HCT116 (cell line): Measurements from ENCODE around the gene DUS4L. TPM values are rescaled to one million over a fixed set of nuclear protein-coding genes. Genes with fewer than 3 reads are reported as not detected.

Experiments used
- ATAC-seq: fragments of 200-7000 bp; cut with Tn5 transposase; 2 replicates; pipeline ENCODE4 v1.9.1; 2020; ENCODE audit warnings: mild to moderate bottlenecking, moderate library complexity
- BruUV-seq: library from RNA; stranded (reverse); fragments of 400-500 nt; replicated peaks from 2 replicates; lab custom pipeline; 2021; lab: Mats Ljungman, UMichigan
- CTCF ChIA-PET: fragments of 300-600 bp; sonication (Branson Sonifier 250); formaldehyde crosslinking; loops from one replicate; lab custom pipeline; 2021; ENCODE audit warnings: antibody characterized with exemption; lab: Charles Lee
- POLR2A ChIA-PET: fragments of 300-600, 350-600 bp; sonication (Branson Sonifier 250); formaldehyde crosslinking; loops from one replicate; lab custom pipeline; 2021; ENCODE audit warnings: antibody characterized with exemption; lab: Charles Lee
- RAD21 ChIA-PET, 2 experiments: fragments of 300-600 bp; sonication (Branson Sonifier 250); formaldehyde crosslinking; loops; one replicate each; lab custom pipeline; 2023; ENCODE audit warnings: low total read pairs in 2 of 2; ENCODE audit not compliant: uncharacterized antibody in 2 of 2, unreplicated experiment in 2 of 2, low non-redundant PET in 1 of 2; lab: Charles Lee
- DNase-seq: peaks from one replicate; pipeline ENCODE4 v3.0.0-alpha.2; 2010; ENCODE audit warnings: low read depth, low spot score
- H2AFZ ChIP-seq: fragments of 200-600 bp; shearing (Covaris generic), sonication (generic); 2 replicates; pipeline ENCODE4 v1.6.1; 2017; ENCODE audit warnings: low read depth, mixed run types, mixed read lengths, antibody characterized with exemption, low read length; ENCODE audit not compliant: poor library complexity, severe bottlenecking
- H3K27ac ChIP-seq: 2 replicates; pipeline ENCODE4 v1.5.1; 2012; ENCODE audit warnings: low read depth, low read length
- H3K27me3 ChIP-seq: fragments of 200-600 bp; sonication (generic); 2 replicates; pipeline ENCODE4 v1.6.1; 2016; ENCODE audit warnings: mixed run types, low read length, mixed read lengths; ENCODE audit not compliant: insufficient read depth
- H3K36me3 ChIP-seq, 2 experiments: fragments of 200-500 bp in 1 of 2; fragments of 200-600 bp in 1 of 2; sonication (Bioruptor generic) in 1 of 2; sonication (generic) in 1 of 2; 2 replicates each; pipeline versions ENCODE4 v1.5.1 to v1.6.1; 2014 to 2016; ENCODE audit warnings: low read length in 2 of 2, inconsistent platforms in 1 of 2, mixed read lengths in 1 of 2, mixed run types in 1 of 2; ENCODE audit not compliant: insufficient read depth in 2 of 2, control insufficient read depth in 1 of 2
- H3K4me1 ChIP-seq, 2 experiments: fragments of 200-600 bp in 1 of 2; sonication (generic) in 1 of 2; 2 replicates each; pipeline versions ENCODE4 v1.5.1 to v1.6.1; 2012 to 2017; ENCODE audit warnings: low read length in 2 of 2, inconsistent platforms in 1 of 2, mild to moderate bottlenecking in 1 of 2, mixed read lengths in 1 of 2, mixed run types in 1 of 2, moderate library complexity in 1 of 2; ENCODE audit not compliant: insufficient read depth in 2 of 2, control insufficient read depth in 1 of 2
- H3K4me2 ChIP-seq: fragments of 200-600 bp; sonication (generic); 2 replicates; pipeline ENCODE4 v1.6.1; 2017; ENCODE audit warnings: mixed run types, low read length, mixed read lengths
- H3K4me3 ChIP-seq, 2 experiments: fragments of 200-600 bp in 1 of 2; sonication (generic) in 1 of 2; replicated peaks in 1 of 2; 2 replicates each; pipeline ENCODE4 v1.5.1; 2011 to 2016; ENCODE audit warnings: low read length in 2 of 2, control low read depth in 1 of 2, low read depth in 1 of 2, mild to moderate bottlenecking in 1 of 2, mixed read lengths in 1 of 2, mixed run types in 1 of 2
- H3K79me2 ChIP-seq: fragments of 200-600 bp; sonication (generic); 2 replicates; pipeline ENCODE4 v1.6.1; 2017; ENCODE audit warnings: mild to moderate bottlenecking, mixed run types, low read length, moderate library complexity, mixed read lengths; ENCODE audit not compliant: insufficient read depth
- H3K9ac ChIP-seq: fragments of 200-600 bp; sonication (generic); 2 replicates; pipeline ENCODE4 v1.6.1; 2016; ENCODE audit warnings: low read length, mixed read lengths
- H3K9me2 ChIP-seq: fragments of 200-600 bp; sonication (generic), shearing (Covaris generic); 2 replicates; pipeline ENCODE4 v1.6.1; 2017; ENCODE audit warnings: mixed run types, mild to moderate bottlenecking, moderate library complexity; ENCODE audit not compliant: insufficient read depth
- H3K9me3 ChIP-seq, 2 experiments: fragments of 200-500 bp in 1 of 2; fragments of 200-600 bp in 1 of 2; sonication (Bioruptor generic) in 1 of 2; sonication (generic) in 1 of 2; 2 replicates each; pipeline ENCODE4 v1.6.1; 2014 to 2017; ENCODE audit warnings: low read length in 2 of 2, mixed read lengths in 2 of 2, inconsistent platforms in 1 of 2, low read depth in 1 of 2, mild to moderate bottlenecking in 1 of 2, mixed run types in 1 of 2, moderate library complexity in 1 of 2; ENCODE audit not compliant: control insufficient read depth in 1 of 2, insufficient read depth in 1 of 2
- H4K20me1 ChIP-seq: fragments of 200-600 bp; sonication (generic), shearing (Covaris generic); 2 replicates; pipeline ENCODE4 v1.6.1; 2017; ENCODE audit warnings: mixed run types, mild to moderate bottlenecking, moderate library complexity; ENCODE audit not compliant: insufficient read depth
- CEBPB ChIP-seq: IDR thresholded peaks from 2 replicates; pipeline ENCODE4 v1.6.1; 2012; ENCODE audit warnings: low read depth
- EZH2 ChIP-seq: fragments of 200-600 bp; sonication (generic); IDR thresholded peaks from 2 replicates; pipeline ENCODE4 v1.6.1; 2017; ENCODE audit warnings: antibody characterized with exemption, mixed run types
- EZH2phosphoT487 ChIP-seq: fragments of 200-600 bp; IDR thresholded peaks from 2 replicates; pipeline ENCODE4 v1.6.1; 2018; ENCODE audit warnings: antibody characterized with exemption, borderline replicate concordance
- JUND ChIP-seq: IDR thresholded peaks from 2 replicates; pipeline ENCODE4 v1.6.1; 2012
- POLR2A ChIP-seq: IDR thresholded peaks from 2 replicates; pipeline ENCODE4 v1.7.0; 2011; ENCODE audit warnings: borderline replicate concordance; ENCODE audit not compliant: insufficient read depth, insufficient read length; ENCODE audit errors: extremely low read depth
- RAD21 ChIP-seq: IDR thresholded peaks from 2 replicates; pipeline ENCODE4 v1.6.1; 2012; ENCODE audit warnings: low read depth, mild to moderate bottlenecking
- SIN3A ChIP-seq: IDR thresholded peaks from 2 replicates; pipeline ENCODE4 v1.6.1; 2012; ENCODE audit warnings: low read depth
- SRF ChIP-seq: IDR thresholded peaks from 2 replicates; pipeline ENCODE4 v1.6.1; 2012; ENCODE audit warnings: low read depth
- TCF7L2 ChIP-seq: IDR thresholded peaks from 2 replicates; pipeline ENCODE4 v1.7.0; 2011; ENCODE audit warnings: borderline replicate concordance, inconsistent platforms; ENCODE audit not compliant: insufficient read depth, insufficient read length; ENCODE audit errors: extremely low read depth
- YY1 ChIP-seq: IDR thresholded peaks from 2 replicates; pipeline ENCODE4 v1.6.1; 2011; ENCODE audit warnings: low read length, low read depth, moderate library complexity, mild to moderate bottlenecking; ENCODE audit not compliant: insufficient replicate concordance; ENCODE audit errors: extremely low read depth
- ZFX ChIP-seq: fragments of 450-650 bp; IDR thresholded peaks from 2 replicates; pipeline ENCODE4 v1.6.1; 2017
- ZNF274 ChIP-seq: fragments of 200-500 bp; sonication (Bioruptor generic); IDR thresholded peaks from 2 replicates; pipeline ENCODE4 v1.6.1; 2014; ENCODE audit warnings: mild to moderate bottlenecking, low read depth, low read length, inconsistent platforms
- intact Hi-C: fragments of 100-400 bp; cut with micrococcal nuclease; formaldehyde crosslinking; loops from 2 replicates; pipeline ENCODE4 v1.10.0; 2022
- total RNA-seq: library from RNA; stranded (reverse); gene quantifications from one replicate; pipeline ENCODE4 v1.2.1, GENCODE V29; 2021; ENCODE audit not compliant: unreplicated experiment
- TF ChIP-seq, protein P1 (sequence below): IDR thresholded peaks from 2 replicates; pipeline ENCODE4 v1.6.1; 2011; ENCODE audit warnings: mild to moderate bottlenecking, low read length, moderate library complexity; ENCODE audit not compliant: insufficient replicate concordance; ENCODE audit errors: extremely low read depth
- TF ChIP-seq, protein P2 (sequence below): IDR thresholded peaks from 2 replicates; pipeline ENCODE4 v1.6.1; 2012
- TF ChIP-seq, protein P3 (sequence below): IDR thresholded peaks from 2 replicates; pipeline ENCODE4 v1.6.1; 2012
- TF ChIP-seq, protein P4 (sequence below): IDR thresholded peaks from 2 replicates; pipeline ENCODE4 v1.6.1; 2012; ENCODE audit warnings: low read depth

DUS4L gene
- total RNA-seq, 1 experiment from 2014 or later: 12.6 TPM

DNA sequence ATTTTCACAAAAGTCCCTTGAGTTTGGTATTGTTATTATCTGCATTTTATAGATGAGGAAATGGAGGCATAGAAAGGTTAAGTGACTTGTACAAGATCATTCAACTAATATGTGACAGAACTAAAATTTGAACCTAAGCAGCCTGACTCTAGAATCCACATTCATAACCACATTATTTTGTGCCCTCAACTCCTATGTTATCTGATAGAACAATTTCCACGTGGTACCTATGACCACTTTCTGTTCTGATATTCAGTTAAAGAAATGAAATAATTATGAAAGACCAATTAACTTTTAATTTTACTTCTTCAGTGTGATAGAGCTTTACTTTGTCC, 33.8 kb downstream of the DUS4L start:
- ATAC-seq (no peak), DNase-seq (no peak)
- Histone ChIP-seq H3K27ac (no peak overlapping the region), H3K4me2 (no peak overlapping the region), H3K9me3 (no peaks in the 10 kb centered on the region), H3K9me2 (no peaks in the 10 kb centered on the region), H3K27me3 (no peaks in the 10 kb centered on the region), H4K20me1 (no peaks in the 10 kb centered on the region), H2AFZ (no peak overlapping the region), H3K4me1 (no peaks in the 10 kb centered on the region), H3K9ac (no peak overlapping the region), H3K4me3 (no peak overlapping the region), H3K79me2 (no peaks in the 10 kb centered on the region), H3K36me3 (peaks cover 0 to 14% of the 10 kb centered on the region in 2 experiments; a peak in 1 of 4 replicates)
- BruUV-seq: no TSS peak
- ChIA-PET POLR2A (no interaction called here), CTCF (no interaction called here), RAD21 (no interaction called here)
- intact Hi-C loops: loop anchor here (10.0 kb wide), 1 partner anchor 343 kb away; no protein-coding TSS in a partner anchor
- TF ChIP-seq POLR2A (no peak), EZH2 (no peak), CEBPB (no peak), RAD21 (no peak), YY1 (no peak), ZNF274 (no peak), EZH2phosphoT487 (no peak), ZFX (no peak), JUND (no peak), SIN3A (no peak), TCF7L2 (no peak), SRF (no peak)
- TF ChIP-seq, protein P1, sequence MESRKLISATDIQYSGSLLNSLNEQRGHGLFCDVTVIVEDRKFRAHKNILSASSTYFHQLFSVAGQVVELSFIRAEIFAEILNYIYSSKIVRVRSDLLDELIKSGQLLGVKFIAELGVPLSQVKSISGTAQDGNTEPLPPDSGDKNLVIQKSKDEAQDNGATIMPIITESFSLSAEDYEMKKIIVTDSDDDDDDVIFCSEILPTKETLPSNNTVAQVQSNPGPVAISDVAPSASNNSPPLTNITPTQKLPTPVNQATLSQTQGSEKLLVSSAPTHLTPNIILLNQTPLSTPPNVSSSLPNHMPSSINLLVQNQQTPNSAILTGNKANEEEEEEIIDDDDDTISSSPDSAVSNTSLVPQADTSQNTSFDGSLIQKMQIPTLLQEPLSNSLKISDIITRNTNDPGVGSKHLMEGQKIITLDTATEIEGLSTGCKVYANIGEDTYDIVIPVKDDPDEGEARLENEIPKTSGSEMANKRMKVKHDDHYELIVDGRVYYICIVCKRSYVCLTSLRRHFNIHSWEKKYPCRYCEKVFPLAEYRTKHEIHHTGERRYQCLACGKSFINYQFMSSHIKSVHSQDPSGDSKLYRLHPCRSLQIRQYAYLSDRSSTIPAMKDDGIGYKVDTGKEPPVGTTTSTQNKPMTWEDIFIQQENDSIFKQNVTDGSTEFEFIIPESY: no peak
- TF ChIP-seq, protein P2, sequence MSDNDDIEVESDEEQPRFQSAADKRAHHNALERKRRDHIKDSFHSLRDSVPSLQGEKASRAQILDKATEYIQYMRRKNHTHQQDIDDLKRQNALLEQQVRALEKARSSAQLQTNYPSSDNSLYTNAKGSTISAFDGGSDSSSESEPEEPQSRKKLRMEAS: no peak
- TF ChIP-seq, protein P3, sequence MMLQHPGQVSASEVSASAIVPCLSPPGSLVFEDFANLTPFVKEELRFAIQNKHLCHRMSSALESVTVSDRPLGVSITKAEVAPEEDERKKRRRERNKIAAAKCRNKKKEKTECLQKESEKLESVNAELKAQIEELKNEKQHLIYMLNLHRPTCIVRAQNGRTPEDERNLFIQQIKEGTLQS: no peak
- TF ChIP-seq, protein P4, sequence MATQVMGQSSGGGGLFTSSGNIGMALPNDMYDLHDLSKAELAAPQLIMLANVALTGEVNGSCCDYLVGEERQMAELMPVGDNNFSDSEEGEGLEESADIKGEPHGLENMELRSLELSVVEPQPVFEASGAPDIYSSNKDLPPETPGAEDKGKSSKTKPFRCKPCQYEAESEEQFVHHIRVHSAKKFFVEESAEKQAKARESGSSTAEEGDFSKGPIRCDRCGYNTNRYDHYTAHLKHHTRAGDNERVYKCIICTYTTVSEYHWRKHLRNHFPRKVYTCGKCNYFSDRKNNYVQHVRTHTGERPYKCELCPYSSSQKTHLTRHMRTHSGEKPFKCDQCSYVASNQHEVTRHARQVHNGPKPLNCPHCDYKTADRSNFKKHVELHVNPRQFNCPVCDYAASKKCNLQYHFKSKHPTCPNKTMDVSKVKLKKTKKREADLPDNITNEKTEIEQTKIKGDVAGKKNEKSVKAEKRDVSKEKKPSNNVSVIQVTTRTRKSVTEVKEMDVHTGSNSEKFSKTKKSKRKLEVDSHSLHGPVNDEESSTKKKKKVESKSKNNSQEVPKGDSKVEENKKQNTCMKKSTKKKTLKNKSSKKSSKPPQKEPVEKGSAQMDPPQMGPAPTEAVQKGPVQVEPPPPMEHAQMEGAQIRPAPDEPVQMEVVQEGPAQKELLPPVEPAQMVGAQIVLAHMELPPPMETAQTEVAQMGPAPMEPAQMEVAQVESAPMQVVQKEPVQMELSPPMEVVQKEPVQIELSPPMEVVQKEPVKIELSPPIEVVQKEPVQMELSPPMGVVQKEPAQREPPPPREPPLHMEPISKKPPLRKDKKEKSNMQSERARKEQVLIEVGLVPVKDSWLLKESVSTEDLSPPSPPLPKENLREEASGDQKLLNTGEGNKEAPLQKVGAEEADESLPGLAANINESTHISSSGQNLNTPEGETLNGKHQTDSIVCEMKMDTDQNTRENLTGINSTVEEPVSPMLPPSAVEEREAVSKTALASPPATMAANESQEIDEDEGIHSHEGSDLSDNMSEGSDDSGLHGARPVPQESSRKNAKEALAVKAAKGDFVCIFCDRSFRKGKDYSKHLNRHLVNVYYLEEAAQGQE: no peak
